ENCODE results near the gene GNAQ. TPM values are rescaled to one million over a fixed set of nuclear protein-coding genes. Genes with fewer than 3 reads are reported as not detected.

GNAQ gene
- total and polyA plus RNA-seq, 2 of the 13 experiments (the other 11 are each of a cell fraction or from before 2014, with no cell fraction given): 16.5 to 17.7 TPM

- ChIA-PET CTCF (ENCODE audit: low intra/inter-chr PET ratio, low total read pairs) (no interaction called here), POLR2A (no interaction called here)
- in situ Hi-C loops (cut with HindIII; ENCODE audit: extremely low pct_ligation_motif_present, low pct_unique_long_range_greater_than_20kb): no loop called here
- Histone ChIP-seq H3K27me3 (ENCODE audit: control insufficient read depth in 1 of 2, insufficient read depth in 2 of 2, low read length in 2 of 2) (no peaks in the 10 kb centered on the region), H3K36me3 (replicated peaks in 1 of 2; ENCODE audit: control insufficient read depth in 1 of 2, insufficient read depth in 2 of 2, low read length in 2 of 2) (no peaks in the 10 kb centered on the region), H3K4me1 (ENCODE audit: insufficient read depth, low read length) (no peaks in the 10 kb centered on the region), H3K27ac (ENCODE audit: extremely low read length, insufficient read depth, low read length) (no peak overlapping the region), H3K9me3 (ENCODE audit: low read length) (no peaks in the 10 kb centered on the region), H2AFZ (ENCODE audit: low read length) (no peak overlapping the region), H3K4me3 (replicated peaks in 1 of 3; ENCODE audit: insufficient read depth in 1 of 3, low read depth in 2 of 3, low read length in 3 of 3) (no peak overlapping the region), H3K9ac (ENCODE audit: insufficient read depth, low read depth, low read length) (no peak overlapping the region), H4K20me1 (ENCODE audit: insufficient read depth, low read length) (no peaks in the 10 kb centered on the region), H3K79me2 (ENCODE audit: insufficient read depth, low read length) (no peaks in the 10 kb centered on the region), H3K4me2 (ENCODE audit: low read depth, low read length) (no peak overlapping the region)
- no peak for DNase-seq (ENCODE audit: low spot score)
- no peak for TF ChIP-seq ZNF333 (CRISPR knock-in tag; IDR thresholded peaks at IDR 0.05; ENCODE audit: borderline replicate concordance)
- TF ChIP-seq ZNF644 (CRISPR knock-in tag; IDR thresholded peaks at IDR 0.05; ENCODE audit: low read depth): no peak
- TF ChIP-seq CBX2 (IDR thresholded peaks at IDR 0.05; ENCODE audit: low read depth, low read length): no peak
- no peak for TF ChIP-seq CBX2 (CRISPR knock-in tag; IDR thresholded peaks at IDR 0.05; ENCODE audit: low read depth)
- no peak for ATAC-seq
- intact Hi-C loops (cut with micrococcal nuclease; ENCODE audit: unreplicated experiment): no loop called here
- BruUV-seq (replicated peaks): no TSS peak
- no peak for FAIRE-seq
- WGBS (ENCODE audit: low lambda C conversion rate): 94% methylated on average over 2 of the region's 2 CpGs
These were observed 143.9 kb downstream of the GNAQ start for GRCh38 chr9:77887662-77888061.

- CTCF ChIA-PET (ENCODE audit: low intra/inter-chr PET ratio, low total read pairs): no interaction called here
- TF ChIP-seq ZBTB7B (CRISPR knock-in tag; IDR thresholded peaks at IDR 0.05) (no peak), SP140L (CRISPR knock-in tag; IDR thresholded peaks at IDR 0.05; ENCODE audit: borderline replicate concordance) (no peak), TCF7L2 (IDR thresholded peaks at IDR 0.05; ENCODE audit: low read depth, low read length) (no peak), CENPX (CRISPR knock-in tag; IDR thresholded peaks at IDR 0.05) (no peak), FOXK2 (IDR thresholded peaks at IDR 0.05) (no peak), ZNF232 (CRISPR knock-in tag; IDR thresholded peaks at IDR 0.05; ENCODE audit: borderline replicate concordance) (no peak), ZNF383 (CRISPR knock-in tag; IDR thresholded peaks at IDR 0.05; ENCODE audit: borderline replicate concordance) (no peak)
- TF ChIP-seq, protein P1, sequence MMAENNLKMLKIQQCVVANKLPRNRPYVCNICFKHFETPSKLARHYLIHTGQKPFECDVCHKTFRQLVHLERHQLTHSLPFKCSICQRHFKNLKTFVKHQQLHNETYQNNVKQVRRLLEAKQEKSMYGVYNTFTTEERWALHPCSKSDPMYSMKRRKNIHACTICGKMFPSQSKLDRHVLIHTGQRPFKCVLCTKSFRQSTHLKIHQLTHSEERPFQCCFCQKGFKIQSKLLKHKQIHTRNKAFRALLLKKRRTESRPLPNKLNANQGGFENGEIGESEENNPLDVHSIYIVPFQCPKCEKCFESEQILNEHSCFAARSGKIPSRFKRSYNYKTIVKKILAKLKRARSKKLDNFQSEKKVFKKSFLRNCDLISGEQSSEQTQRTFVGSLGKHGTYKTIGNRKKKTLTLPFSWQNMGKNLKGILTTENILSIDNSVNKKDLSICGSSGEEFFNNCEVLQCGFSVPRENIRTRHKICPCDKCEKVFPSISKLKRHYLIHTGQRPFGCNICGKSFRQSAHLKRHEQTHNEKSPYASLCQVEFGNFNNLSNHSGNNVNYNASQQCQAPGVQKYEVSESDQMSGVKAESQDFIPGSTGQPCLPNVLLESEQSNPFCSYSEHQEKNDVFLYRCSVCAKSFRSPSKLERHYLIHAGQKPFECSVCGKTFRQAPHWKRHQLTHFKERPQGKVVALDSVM (CRISPR knock-in tag; IDR thresholded peaks at IDR 0.05): no peak
- TF ChIP-seq, protein P2, sequence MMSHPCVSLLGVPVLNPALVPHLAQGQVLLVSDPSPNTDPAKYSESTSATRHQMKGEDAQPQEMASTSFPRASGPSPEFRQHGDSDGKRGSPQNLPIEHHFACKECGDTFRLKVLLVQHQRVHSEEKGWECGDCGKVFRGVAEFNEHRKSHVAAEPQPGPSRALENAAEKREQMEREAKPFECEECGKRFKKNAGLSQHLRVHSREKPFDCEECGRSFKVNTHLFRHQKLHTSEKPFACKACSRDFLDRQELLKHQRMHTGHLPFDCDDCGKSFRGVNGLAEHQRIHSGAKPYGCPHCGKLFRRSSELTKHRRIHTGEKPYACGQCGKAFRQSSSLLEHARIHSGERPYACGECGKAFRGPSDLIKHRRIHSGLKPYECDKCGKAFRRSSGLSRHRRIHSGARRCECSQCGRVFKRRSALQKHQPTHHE (CRISPR knock-in tag; IDR thresholded peaks at IDR 0.05; ENCODE audit: borderline replicate concordance): no peak
- no TSS peak for BruUV-seq (replicated peaks)
- H3K4me2 ChIP-seq (ENCODE audit: low read depth, low read length): no peak overlapping the region
- H3K36me3 ChIP-seq (replicated peaks in 1 of 2; ENCODE audit: control insufficient read depth in 1 of 2, insufficient read depth in 2 of 2, low read length in 2 of 2): no peaks in the 10 kb centered on the region
- H3K4me3 ChIP-seq (replicated peaks in 1 of 3; ENCODE audit: insufficient read depth in 1 of 3, low read depth in 2 of 3, low read length in 3 of 3): no peak overlapping the region
- ATAC-seq: no peak
- in situ Hi-C loops (cut with HindIII; ENCODE audit: extremely low pct_ligation_motif_present, low pct_unique_long_range_greater_than_20kb) (no loop called here), intact Hi-C loops (cut with micrococcal nuclease; ENCODE audit: unreplicated experiment) (no loop called here)
- no peaks in the 10 kb centered on the region for H3K79me2 ChIP-seq (ENCODE audit: insufficient read depth, low read length)
- POLR2A ChIA-PET: no interaction called here
- WGBS (ENCODE audit: low lambda C conversion rate): 94% methylated on average over 3 of the region's 3 CpGs
- FAIRE-seq: no peak
- DNase-seq (ENCODE audit: low spot score): no peak
- H2AFZ ChIP-seq (ENCODE audit: low read length): no peak overlapping the region
- no peaks in the 10 kb centered on the region for H3K9me3 ChIP-seq (ENCODE audit: low read length)
- no peaks in the 10 kb centered on the region for H3K27me3 ChIP-seq (ENCODE audit: control insufficient read depth in 1 of 2, insufficient read depth in 2 of 2, low read length in 2 of 2)
- H3K9ac ChIP-seq (ENCODE audit: insufficient read depth, low read depth, low read length): no peak overlapping the region
- H4K20me1 ChIP-seq (ENCODE audit: insufficient read depth, low read length): 0 out of 2 replicates have a peak, but pooled peaks cover 4% of the 10 kb centered on the region
- H3K4me1 ChIP-seq (ENCODE audit: insufficient read depth, low read length): peaks cover 23% of the 10 kb centered on the region
- no peak overlapping the region for H3K27ac ChIP-seq (ENCODE audit: extremely low read length, insufficient read depth, low read length)
These were observed 146.4 kb downstream of the GNAQ start for GRCh38 chr9:77885104-77885672.

All from HepG2 (cell line).